CD4-positive, alpha-beta T cell treated with Interferon alpha-2 for 1 hour (primary cell): ENCODE data around the gene UAP1L1.
"Not testable (repeated sequence)": the region's sequence is repeated elsewhere in the genome, so short reads cannot be mapped to it uniquely, and the experiment has no call there.

Experiments
- DNase-seq, 2 donors: peaks; one replicate each; pipeline ENCODE4 v3.0.0-alpha.2; 2020 to 2022

UAP1L1 gene

GRCh38 chr9:137116027-137116507 is 38.8 kb downstream of the UAP1L1 start:
- no peak for DNase-seq

GRCh38 chr9:137116728-137117127 is 39.4 kb downstream of the UAP1L1 start:
- DNase-seq: no peak

GRCh38 chr9:137117269-137117731 is 40.0 kb downstream of the UAP1L1 start:
- DNase-seq: no peak

- not testable (repeated sequence) for DNase-seq
Observed at GRCh38 chr9:137118092-137118603, 40.8 kb downstream of the UAP1L1 start.

DNA sequence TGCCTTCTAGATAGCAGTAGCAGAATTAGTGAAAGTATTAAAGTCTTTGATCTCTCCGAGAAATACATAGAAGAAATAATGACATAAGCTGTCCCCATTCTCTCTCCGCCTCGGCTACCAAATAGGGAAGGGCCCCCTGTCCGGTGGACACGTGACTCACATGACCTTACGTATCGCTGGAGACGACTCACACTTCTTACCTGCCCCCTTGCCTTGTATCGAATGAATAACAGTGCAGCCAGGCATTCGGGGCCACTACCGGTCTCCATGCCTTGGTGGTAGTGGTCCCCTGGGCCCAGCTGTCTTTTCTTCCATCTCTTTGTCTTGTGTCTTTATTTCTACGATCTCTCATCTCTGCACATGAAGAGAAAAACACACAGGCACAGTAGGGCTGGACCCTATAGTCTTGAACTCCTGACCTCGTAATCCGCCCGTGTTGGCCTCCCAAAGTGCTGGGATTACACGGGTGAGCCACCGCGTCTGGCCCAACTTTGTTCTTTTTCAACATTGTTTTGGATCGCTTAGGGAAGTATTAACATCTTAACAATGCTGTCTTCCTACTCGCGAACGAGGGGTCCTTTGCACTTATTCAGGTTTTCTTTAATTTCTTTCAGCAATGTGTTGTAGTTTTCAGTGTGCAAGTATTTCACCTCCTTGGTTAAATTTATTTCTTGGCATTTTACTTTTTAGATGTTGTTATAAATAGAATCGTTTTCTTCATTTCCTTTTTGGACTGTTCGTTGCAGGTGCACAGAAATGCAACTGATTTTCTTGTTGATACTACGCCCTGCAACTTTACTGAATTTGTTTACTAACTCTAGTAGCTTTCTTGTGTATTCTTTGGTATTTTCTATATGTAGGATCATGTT is 44.8 kb downstream of the UAP1L1 start:
- not testable (repeated sequence) for DNase-seq

- not testable (repeated sequence) for DNase-seq
Observed at GRCh38 chr9:137122796-137123467, 45.6 kb downstream of the UAP1L1 start.

DNA sequence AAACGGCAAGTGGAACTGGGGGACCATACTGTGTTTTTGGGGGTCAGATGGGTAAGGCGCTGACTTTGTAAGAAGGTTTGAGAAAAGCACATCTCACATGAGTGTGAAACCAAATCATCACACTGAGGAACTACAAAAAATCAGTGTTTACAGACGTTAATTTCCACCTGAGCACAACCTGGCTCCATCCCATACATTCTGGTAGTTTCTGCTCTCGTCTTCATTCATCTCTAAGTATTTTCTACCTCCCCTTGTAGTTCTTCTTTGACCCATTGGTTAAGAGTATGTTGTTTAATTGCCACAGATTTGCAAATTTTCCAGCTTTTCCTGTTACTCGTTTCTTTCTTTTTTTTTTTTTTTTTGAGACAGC is 46.1 kb downstream of the UAP1L1 start:
- DNase-seq: no peak

- not testable (repeated sequence) for DNase-seq
Observed at GRCh38 chr9:137123952-137124462, 46.7 kb downstream of the UAP1L1 start.

GRCh38 chr9:137126786-137127185 is 49.5 kb downstream of the UAP1L1 start:
- no peak for DNase-seq

DNA sequence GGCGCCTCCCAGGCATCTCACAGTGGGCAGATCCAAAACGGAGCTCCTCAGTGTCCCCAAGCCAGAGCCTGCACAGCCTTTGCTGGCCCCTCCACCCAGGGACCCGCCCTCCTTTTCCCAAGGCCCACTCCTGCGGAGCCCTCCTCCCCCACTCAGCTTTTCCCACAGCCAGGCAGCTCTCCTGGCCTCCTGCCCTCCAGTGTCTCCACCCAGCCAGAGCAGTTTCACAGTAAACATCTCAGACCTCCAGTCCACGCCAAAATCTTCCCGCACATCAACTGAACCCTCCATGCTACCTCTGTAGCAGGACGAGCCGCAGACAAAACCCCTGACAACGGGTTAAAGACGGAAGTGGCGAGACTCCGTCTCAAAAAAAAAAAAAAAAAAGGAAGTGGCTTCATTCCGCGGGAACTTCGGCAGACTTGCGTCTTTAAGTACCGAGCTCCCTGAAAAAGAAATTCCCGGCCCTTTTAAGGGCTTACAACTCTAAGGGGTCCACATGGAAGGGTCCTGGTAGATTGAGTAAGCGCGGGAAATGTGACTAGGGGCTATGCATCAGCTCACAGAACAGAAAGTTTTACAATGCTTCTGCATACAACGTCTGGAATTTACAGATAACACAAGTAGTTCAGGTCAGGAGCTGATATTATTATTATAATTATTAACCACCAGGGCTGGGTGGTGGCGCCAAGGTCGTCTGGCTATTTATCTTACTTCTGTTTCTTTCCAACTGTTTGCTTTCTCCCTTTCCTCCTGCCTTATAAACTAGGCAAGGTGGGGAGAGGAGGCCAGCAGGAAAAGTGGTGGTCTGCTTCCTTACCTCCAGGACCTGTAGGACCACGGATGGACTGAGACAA is 50.2 kb downstream of the UAP1L1 start:
- DNase-seq: peak; percentile 39 to 52

DNA sequence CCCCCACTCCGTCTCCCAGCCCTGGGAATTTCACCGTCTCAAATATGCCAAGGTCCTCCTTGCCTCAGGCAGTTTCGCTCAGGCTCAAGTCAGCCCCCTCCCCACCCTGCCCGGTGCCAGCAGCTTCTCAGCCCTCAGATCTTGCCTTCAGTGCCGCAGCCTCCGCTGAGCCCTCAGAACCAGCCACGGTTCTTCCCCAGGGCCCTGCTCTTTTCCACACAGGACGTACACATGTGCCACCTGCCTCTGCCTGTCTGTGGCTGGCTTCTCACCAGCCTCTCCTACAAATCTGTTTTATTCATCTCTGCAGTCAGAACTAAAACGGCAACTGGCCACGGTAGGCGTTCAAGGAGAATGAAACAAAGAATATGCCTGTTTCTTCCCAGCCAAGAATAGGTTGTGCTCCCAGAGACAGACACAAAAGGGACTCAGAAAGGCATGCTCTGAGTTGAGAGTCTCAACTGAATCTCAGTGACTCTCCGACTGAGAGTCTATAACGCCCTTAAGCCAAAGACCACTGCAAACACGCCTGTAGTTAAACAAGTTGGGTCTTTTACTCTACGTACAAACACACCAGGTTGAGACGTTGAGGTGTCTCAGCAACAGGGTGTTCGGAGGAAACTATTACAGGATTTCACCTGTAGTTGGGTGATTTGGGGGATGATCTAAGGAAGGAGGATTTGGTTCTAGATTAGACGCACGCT is 51.0 kb downstream of the UAP1L1 start:
- no peak for DNase-seq

GRCh38 chr9:137128862-137129455 is 51.6 kb downstream of the UAP1L1 start:
- peak in 1 of 2 donors; percentile 23 for DNase-seq

DNA sequence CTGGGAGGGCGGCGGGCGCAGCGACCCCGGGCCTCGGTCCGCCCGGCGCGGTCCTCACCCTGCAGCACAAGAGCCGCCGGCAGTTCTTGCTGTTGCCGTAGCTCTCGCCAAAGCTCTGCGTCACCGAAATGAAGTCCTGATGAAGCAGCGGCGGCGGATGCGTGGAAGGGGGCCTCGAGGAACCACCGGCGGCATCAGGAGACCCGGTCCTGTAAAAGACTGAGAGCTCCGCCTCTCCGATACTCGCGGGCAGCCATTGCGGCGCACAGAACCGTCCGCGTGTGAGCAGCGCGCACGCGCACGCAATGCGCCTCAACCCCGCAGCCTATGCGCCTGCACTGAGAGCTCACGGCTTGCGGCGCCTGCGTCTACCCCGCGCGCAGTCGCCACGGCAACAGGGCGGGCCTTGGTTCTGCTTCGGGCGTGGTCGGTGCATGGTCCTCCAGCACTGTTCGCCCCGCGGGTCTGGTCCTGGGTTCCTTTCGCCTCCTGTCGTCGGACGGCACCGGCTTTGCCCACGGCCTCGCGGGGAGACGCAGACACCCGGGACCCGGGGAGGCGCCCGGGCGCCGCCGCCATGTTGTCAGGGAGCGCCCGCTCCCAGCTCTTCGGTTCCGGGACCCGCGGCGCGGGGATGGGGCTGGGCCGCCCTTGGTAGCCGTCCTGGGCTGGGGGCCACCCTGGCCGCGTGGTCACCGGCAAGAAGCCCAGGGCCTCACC is 52.3 kb downstream of the UAP1L1 start:
- DNase-seq: peak; percentile 90 to 91

DNA sequence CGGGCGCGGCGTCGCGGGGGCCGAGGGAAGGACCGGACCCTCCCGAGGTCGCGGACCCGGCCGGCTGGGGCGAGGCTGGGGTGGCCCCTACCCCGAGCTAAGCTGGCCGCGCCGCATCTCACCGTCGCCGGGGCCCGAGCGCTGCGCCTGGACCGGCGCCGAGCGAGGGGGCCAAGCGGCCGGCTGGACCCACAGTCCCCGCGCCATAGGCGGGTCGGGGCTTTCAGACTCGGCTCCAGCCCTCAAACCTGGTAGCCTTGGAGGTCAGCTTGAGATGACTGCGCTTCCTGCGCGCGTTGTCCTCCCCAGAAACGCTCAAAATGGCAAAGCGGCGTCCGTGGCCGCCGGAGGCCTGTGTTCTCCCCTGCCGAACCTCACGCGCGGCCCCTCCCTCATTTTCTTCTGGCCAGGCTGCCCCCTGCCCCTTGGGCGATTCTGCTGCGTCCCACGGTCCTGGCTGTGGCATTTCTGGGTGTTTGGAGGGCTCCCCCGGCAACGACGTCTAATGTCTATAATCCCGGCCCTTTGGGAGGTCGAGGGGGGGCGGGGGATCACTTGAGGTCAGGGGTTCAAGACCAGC is 52.9 kb downstream of the UAP1L1 start:
- DNase-seq: no peak
